Upper lobe of left lung (tissue), 6 donors: Measurements from ENCODE around the gene HBZ. TPM values are rescaled to one million over a fixed set of nuclear protein-coding genes. Genes with fewer than 3 reads are reported as not detected.
"Not testable (repeated sequence)": the region's sequence is repeated elsewhere in the genome, so short reads cannot be mapped to it uniquely, and the experiment has no call there.

ENCODE experiments used
- ATAC-seq, 2 donors: fragments of 200-7000 bp; cut with Tn5 transposase; one replicate each; pipeline ENCODE4 v1.9.1; 2022; ENCODE audit warnings: mild to moderate bottlenecking in 2 of 2, moderate library complexity in 2 of 2; ENCODE audit not compliant: low FRiP score in 2 of 2
- DNase-seq, 2 donors: peaks; one replicate each; pipeline ENCODE4 v3.0.0-alpha.2; 2019 to 2020
- H3K27ac ChIP-seq, 4 donors: fragments of 200-600 bp; sonication (generic); one replicate each; pipeline ENCODE4 v1.5.1; 2016 to 2019
- H3K27me3 ChIP-seq, 4 donors: fragments of 200-600 bp; sonication (generic); one replicate each; pipeline ENCODE4 v1.5.1; 2017 to 2019
- H3K36me3 ChIP-seq, 4 donors: fragments of 200-600 bp; sonication (generic); one replicate each; pipeline ENCODE4 v1.5.1; 2016 to 2019
- H3K4me1 ChIP-seq, 4 donors: fragments of 200-600 bp; sonication (generic); one replicate each; pipeline ENCODE4 v1.5.1; 2018 to 2019
- H3K4me3 ChIP-seq, 4 donors: fragments of 200-600 bp; sonication (generic); one replicate each; pipeline ENCODE4 v1.5.1; 2017 to 2019; ENCODE audit warnings: mild to moderate bottlenecking in 2 of 4, moderate library complexity in 1 of 4
- H3K9me3 ChIP-seq, 4 donors: fragments of 200-600 bp; sonication (generic); one replicate each; pipeline ENCODE4 v1.5.1; 2018 to 2019
- EP300 ChIP-seq, 4 donors: sonication (generic); formaldehyde crosslinking; IDR thresholded peaks; one replicate each; pipeline ENCODE4 v1.5.1; 2017; ENCODE audit warnings: antibody characterized with exemption in 4 of 4, control low read depth in 2 of 4
- POLR2A ChIP-seq, 4 donors: fragments of 450-650 bp; IDR thresholded peaks; one replicate each; pipeline ENCODE4 v1.5.1; 2016 to 2017; ENCODE audit warnings: antibody characterized with exemption in 4 of 4, mild to moderate bottlenecking in 2 of 4
- POLR2AphosphoS5 ChIP-seq, 2 donors: sonication (generic); formaldehyde crosslinking; IDR thresholded peaks; one replicate each; pipeline ENCODE4 v1.5.1; 2017; ENCODE audit warnings: antibody characterized with exemption in 2 of 2
- WGBS, 2 donors: methylation state at CpG; one replicate each; pipeline ENCODE4 v1.1.5; 2017 to 2018; 5-methylcytosine and 5-hydroxymethylcytosine counted together
- total RNA-seq, 6 donors: library from RNA; depleted of rRNA in 4 of 6; stranded (reverse); fragments of >200 nt in 4 of 6; gene quantifications; one replicate each; pipeline versions ENCODE4 v1.1.0 to v1.2.1, GENCODE V29; 2016 to 2021
- TF ChIP-seq, protein P1 (sequence below), 6 experiments: fragments of 450-650 bp in 4 of 6; fragments of 200-600 bp in 2 of 6; sonication (generic) in 2 of 6; IDR thresholded peaks; one replicate each; pipeline ENCODE4 v1.5.1; 2016 to 2019; ENCODE audit warnings: antibody characterized with exemption in 6 of 6
- donor health status: DM: no; HTN: no; CAD: no; lungs with moderate emphysema.
- donor health status: DM: no; HTN: yes; CAD: no; lungs with severe emphysema.

The HBZ gene
- total RNA-seq, 6 donors from 2014 or later, result 1.1 to 1.2 TPM; not detected in 4

DNA sequence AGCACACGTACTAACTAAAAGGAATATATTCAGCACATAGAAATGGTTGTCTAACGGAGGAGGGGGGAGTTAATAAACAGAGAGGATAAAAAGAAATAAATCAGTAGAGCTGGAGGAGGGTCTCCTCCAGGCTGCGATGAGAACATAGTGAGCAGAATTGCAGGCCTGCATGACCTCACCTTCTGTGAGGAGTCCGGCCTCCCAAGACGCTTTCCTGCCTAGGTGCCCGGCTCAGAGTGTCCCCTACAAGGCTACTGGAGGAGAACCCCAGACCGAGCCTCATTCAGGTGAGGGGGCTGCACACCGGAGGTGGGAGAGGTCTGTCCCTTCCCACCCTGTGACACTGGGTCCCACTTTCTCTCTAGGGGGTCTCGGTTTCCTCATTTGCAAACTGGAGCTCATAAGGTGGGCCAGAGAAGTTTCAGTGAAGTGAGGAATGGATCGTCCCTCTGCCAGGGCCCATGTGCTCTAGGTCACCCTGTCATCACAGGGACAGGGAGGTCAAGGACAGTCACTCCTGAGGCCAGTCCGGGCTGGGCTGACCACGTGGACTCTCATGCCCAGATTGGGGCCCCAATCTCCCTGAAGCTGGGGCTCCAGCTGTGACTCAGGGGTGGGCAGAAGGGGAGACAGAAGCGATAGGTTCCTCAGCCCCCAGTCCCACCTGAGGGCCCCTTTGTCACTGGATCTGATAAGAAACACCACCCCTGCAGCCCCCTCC lies 10.0 kb downstream of the HBZ start:
- 82 to 87% methylated on average over 12 to 13 of the region's 13 CpGs for WGBS, 2 donors
- Histone ChIP-seq H3K4me1 (peaks cover 14 to 18% (median 17%) of the 10 kb centered on the region in 4 donors), H3K27me3 (peaks cover 2 to 26% (median 19%) of the 10 kb centered on the region in 4 donors), H3K27ac (no peak overlapping the region), H3K4me3 (no peak overlapping the region), H3K9me3 (no peaks in the 10 kb centered on the region), H3K36me3 (no peaks in the 10 kb centered on the region)
- no peak for TF ChIP-seq EP300 (IDR thresholded peaks at IDR 0.05)
- TF ChIP-seq POLR2AphosphoS5 (IDR thresholded peaks at IDR 0.05), result no peak
- TF ChIP-seq, protein P1, sequence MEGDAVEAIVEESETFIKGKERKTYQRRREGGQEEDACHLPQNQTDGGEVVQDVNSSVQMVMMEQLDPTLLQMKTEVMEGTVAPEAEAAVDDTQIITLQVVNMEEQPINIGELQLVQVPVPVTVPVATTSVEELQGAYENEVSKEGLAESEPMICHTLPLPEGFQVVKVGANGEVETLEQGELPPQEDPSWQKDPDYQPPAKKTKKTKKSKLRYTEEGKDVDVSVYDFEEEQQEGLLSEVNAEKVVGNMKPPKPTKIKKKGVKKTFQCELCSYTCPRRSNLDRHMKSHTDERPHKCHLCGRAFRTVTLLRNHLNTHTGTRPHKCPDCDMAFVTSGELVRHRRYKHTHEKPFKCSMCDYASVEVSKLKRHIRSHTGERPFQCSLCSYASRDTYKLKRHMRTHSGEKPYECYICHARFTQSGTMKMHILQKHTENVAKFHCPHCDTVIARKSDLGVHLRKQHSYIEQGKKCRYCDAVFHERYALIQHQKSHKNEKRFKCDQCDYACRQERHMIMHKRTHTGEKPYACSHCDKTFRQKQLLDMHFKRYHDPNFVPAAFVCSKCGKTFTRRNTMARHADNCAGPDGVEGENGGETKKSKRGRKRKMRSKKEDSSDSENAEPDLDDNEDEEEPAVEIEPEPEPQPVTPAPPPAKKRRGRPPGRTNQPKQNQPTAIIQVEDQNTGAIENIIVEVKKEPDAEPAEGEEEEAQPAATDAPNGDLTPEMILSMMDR (IDR thresholded peaks at IDR 0.05), result no peak
- TF ChIP-seq POLR2A (IDR thresholded peaks at IDR 0.05), result no peak
- no peak for DNase-seq
- ATAC-seq, result no peak

DNA sequence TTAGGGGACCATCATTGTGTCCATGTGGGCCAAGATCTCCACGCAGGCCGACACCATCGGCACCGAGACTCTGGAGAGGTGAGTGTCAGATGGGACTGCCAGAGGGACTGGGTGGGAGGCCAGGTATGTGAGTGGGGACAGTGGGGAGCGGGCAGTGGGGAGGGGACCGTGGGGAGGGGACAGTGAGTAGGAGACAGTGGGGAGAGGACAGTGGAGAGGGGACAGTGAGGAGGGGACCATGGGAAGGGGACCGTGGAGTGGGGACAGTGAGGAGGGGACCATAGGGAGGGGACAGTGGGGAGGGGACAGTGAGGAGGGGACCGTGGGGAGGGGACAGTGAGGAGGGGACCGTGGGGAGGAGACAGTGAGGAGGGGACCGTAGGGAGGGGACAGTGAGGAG lies 10.7 kb downstream of the HBZ start:
- peaks cover 14 to 18% (median 17%) of the 10 kb centered on the region in 4 donors for H3K4me1 ChIP-seq
- H3K27ac ChIP-seq, ATAC-seq, H3K9me3 ChIP-seq, H3K36me3 ChIP-seq, DNase-seq, H3K4me3 ChIP-seq: not testable (repeated sequence)
- H3K27me3 ChIP-seq, result peaks cover 2 to 33% (median 22%) of the 10 kb centered on the region in 4 donors
- WGBS, 2 donors, result 90 to 92% methylated on average over 5 to 9 of the region's 10 CpGs

DNA sequence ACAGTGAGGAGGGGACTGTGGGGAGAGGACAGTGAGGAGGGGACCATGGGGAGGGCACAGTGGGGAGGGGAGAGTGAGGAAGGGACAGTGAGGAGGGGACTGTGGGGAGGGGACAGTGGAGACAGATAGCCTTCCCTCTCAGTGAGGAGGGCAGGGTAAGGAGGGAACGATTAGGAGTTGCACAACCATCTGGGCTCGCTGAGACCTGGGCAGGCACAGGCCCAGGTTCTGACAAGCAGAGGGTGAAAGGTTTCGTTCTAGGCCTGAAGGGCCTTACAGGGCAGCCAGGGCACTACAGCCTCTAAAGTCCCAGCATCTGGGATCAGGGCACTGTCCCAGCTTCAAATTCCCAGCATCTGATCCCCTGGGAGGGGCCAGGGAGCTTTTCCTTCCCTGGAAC lies 11.3 kb downstream of the HBZ start:
- H3K4me3 ChIP-seq, ATAC-seq, H3K36me3 ChIP-seq, DNase-seq, H3K27ac ChIP-seq, H3K9me3 ChIP-seq: not testable (repeated sequence)
- Histone ChIP-seq H3K27me3 (peaks cover 2 to 38% (median 25%) of the 10 kb centered on the region in 4 donors), H3K4me1 (peaks cover 14 to 18% (median 17%) of the 10 kb centered on the region in 4 donors)
- 0 to 23% methylated on average over 2 to 3 of the region's 3 CpGs for WGBS, 2 donors

DNA sequence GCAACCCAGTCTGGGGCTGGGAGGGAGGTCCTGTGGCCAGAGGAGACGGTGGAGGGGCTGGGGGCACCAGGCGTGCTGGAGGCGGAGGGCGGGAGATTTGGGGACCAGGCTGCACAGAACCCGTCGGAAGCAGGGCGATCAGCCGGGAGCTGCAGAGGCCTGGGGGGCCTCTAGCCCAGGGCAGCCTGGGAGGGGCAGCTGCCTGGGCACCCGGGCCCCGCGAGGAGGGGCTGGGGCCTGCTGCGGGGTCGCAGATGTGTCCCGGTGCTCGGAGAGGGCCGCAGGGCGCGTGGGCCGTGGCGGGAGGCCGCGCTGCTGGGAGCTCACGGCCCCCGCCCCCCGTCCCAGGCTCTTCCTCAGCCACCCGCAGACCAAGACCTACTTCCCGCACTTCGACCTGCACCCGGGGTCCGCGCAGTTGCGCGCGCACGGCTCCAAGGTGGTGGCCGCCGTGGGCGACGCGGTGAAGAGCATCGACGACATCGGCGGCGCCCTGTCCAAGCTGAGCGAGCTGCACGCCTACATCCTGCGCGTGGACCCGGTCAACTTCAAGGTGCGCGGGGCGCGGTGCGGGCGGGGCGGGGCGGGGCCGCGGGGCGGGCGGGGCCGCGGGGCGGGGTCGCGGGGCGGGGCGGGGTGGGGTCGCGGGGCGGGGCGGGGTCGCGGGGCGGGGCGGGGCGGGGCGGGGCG lies 11.8 kb downstream of the HBZ start:
- H3K4me3 ChIP-seq, H3K36me3 ChIP-seq, DNase-seq, H3K27ac ChIP-seq, H3K9me3 ChIP-seq: not testable (repeated sequence)
- H3K27me3 ChIP-seq, result peaks cover 2 to 44% (median 27%) of the 10 kb centered on the region in 4 donors
- peak in 1 of 2 donors; percentile 21 for ATAC-seq
- no CpG with 5 or more reads among the region's 80 CpGs for WGBS, 2 donors
- peaks cover 14 to 18% (median 17%) of the 10 kb centered on the region in 4 donors for H3K4me1 ChIP-seq

DNA sequence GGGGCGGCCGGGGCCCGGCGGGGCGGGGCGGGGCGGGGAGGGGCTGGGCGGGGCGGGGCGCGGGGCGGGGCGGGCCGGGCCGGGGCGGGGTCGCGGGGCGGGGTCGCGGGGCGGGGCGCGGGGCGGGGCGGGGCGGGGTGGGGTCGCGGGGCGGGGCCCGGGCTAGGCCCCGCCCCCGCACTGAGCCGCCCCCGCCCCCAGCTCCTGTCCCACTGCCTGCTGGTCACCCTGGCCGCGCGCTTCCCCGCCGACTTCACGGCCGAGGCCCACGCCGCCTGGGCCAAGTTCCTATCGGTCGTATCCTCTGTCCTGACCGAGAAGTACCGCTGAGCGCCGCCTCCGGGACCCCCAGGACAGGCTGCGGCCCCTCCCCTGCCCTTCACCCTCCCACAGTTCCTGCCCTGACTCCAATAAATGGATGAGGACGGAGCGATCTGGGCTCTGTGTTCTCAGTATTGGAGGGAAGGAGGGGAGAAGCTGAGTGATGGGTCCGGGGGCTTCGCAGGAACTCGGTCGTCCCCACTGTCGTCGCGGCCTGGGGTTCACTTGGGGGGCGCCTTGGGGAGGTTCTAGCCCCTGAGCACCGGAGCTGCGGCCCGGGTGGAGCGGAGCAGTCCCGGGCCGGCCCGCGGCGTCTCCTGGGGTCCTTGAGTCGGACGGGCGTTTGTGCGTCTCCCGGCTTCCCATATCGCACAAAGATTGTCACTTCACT lies 12.5 kb downstream of the HBZ start:
- 3 to 6% methylated on average over 15 to 30 of the region's 77 CpGs for WGBS, 2 donors
- peaks cover 2 to 45% (median 28%) of the 10 kb centered on the region in 4 donors for H3K27me3 ChIP-seq
- no peaks in the 10 kb centered on the region for H3K36me3 ChIP-seq
- no peaks in the 10 kb centered on the region for H3K9me3 ChIP-seq
- ATAC-seq (no peak), DNase-seq (peak in 1 of 2 donors; percentile 78)
- H3K4me3 ChIP-seq, result peak overlapping the region in 2 of 4 donors; percentile 6 to 26
- H3K27ac ChIP-seq, result no peak overlapping the region
- TF ChIP-seq POLR2A (IDR thresholded peaks at IDR 0.05) (no peak), POLR2AphosphoS5 (IDR thresholded peaks at IDR 0.05) (no peak), EP300 (IDR thresholded peaks at IDR 0.05) (no peak)
- TF ChIP-seq, protein P1 (IDR thresholded peaks at IDR 0.05), result no peak
- H3K4me1 ChIP-seq, result peaks cover 14 to 18% (median 17%) of the 10 kb centered on the region in 4 donors
